HepG2 (cell line): Measurements from ENCODE around the gene KDM2B. TPM values are rescaled to one million over a fixed set of nuclear protein-coding genes. Genes with fewer than 3 reads are reported as not detected.

Experiments used
- ATAC-seq: fragments of 200-7000 bp; cut with Tn5 transposase; 3 replicates; pipeline ENCODE4 v1.9.1; 2020; ENCODE audit warnings: mild to moderate bottlenecking, moderate library complexity
- BruUV-seq: library from RNA; stranded (reverse); fragments of 400-500 nt; replicated peaks from 2 replicates; lab custom pipeline; 2021; lab: Mats Ljungman, UMichigan
- CTCF ChIA-PET: fragments of 300-600 bp; formaldehyde crosslinking; extraction: SDS; loops from one replicate; lab custom pipeline; 2021; ENCODE audit warnings: low total read pairs, inconsistent platforms, low intra/inter-chr PET ratio; lab: Yijun Ruan, JAX
- POLR2A ChIA-PET: fragments of 350-600 bp; sonication (Branson Sonifier 250); formaldehyde crosslinking; loops from one replicate; lab custom pipeline; 2020; ENCODE audit warnings: antibody characterized with exemption, inconsistent platforms; lab: Yijun Ruan, JAX
- DNase-seq: peaks from one replicate; pipeline ENCODE4 v3.0.0-alpha.2; 2015; ENCODE audit warnings: low spot score
- FAIRE-seq: peaks from 3 replicates; lab custom pipeline; 2011; peaks lifted over from hg19 to GRCh38; lab: Jason Lieb, UNC
- H2AFZ ChIP-seq: one replicate; pipeline ENCODE4 v1.6.1; 2011; ENCODE audit warnings: low read length, inconsistent platforms
- H3K27ac ChIP-seq: fragments of 300-600 bp; 3 replicates; pipeline ENCODE4 v1.8.0; 2011; ENCODE audit warnings: mixed run types, mild to moderate bottlenecking, mixed read lengths, low read length, inconsistent platforms; ENCODE audit not compliant: insufficient read depth; ENCODE audit errors: extremely low read length
- H3K27me3 ChIP-seq, 2 experiments: fragments of 200-600 bp in 1 of 2; 2 replicates in 1 of 2; 3 replicates in 1 of 2; pipeline versions ENCODE4 v1.6.0 to v1.8.0; 2011; ENCODE audit warnings: low read length in 2 of 2, mild to moderate bottlenecking in 2 of 2, moderate library complexity in 2 of 2, inconsistent platforms in 1 of 2; ENCODE audit not compliant: insufficient read depth in 2 of 2, control insufficient read depth in 1 of 2
- H3K36me3 ChIP-seq, 2 experiments: fragments of 200-600 bp in 1 of 2; replicated peaks in 1 of 2; 2 replicates in 1 of 2; 3 replicates in 1 of 2; pipeline versions ENCODE4 v1.5.1 to v1.8.0; 2011; ENCODE audit warnings: low read length in 2 of 2, inconsistent platforms in 1 of 2; ENCODE audit not compliant: insufficient read depth in 2 of 2, control insufficient read depth in 1 of 2
- H3K4me1 ChIP-seq: 2 replicates; pipeline ENCODE4 v1.5.1; 2012; ENCODE audit warnings: low read length, inconsistent platforms; ENCODE audit not compliant: insufficient read depth
- H3K4me2 ChIP-seq: 2 replicates; pipeline ENCODE4 v1.6.0; 2011; ENCODE audit warnings: low read depth, low read length, inconsistent platforms
- H3K4me3 ChIP-seq, 3 experiments: fragments of 200-600 bp in 1 of 3; sonication (generic), shearing (Covaris generic) in 1 of 3; replicated peaks in 1 of 3; 2 replicates each; pipeline ENCODE4 v1.5.1; 2011 to 2016; ENCODE audit warnings: low read length in 3 of 3, inconsistent platforms in 2 of 3, low read depth in 2 of 3, mild to moderate bottlenecking in 2 of 3, control low read depth in 1 of 3, mixed read lengths in 1 of 3; ENCODE audit not compliant: insufficient read depth in 1 of 3
- H3K79me2 ChIP-seq: one replicate; pipeline ENCODE4 v1.6.1; 2011; ENCODE audit warnings: low read length, inconsistent platforms; ENCODE audit not compliant: insufficient read depth
- H3K9ac ChIP-seq: 2 replicates; pipeline ENCODE4 v1.6.0; 2011; ENCODE audit warnings: mild to moderate bottlenecking, low read depth, low read length, inconsistent platforms; ENCODE audit not compliant: insufficient read depth
- H3K9me3 ChIP-seq: 2 replicates; pipeline ENCODE4 v1.5.1; 2012; ENCODE audit warnings: mild to moderate bottlenecking, low read length
- H4K20me1 ChIP-seq: 2 replicates; pipeline ENCODE4 v1.6.0; 2011; ENCODE audit warnings: inconsistent platforms, mild to moderate bottlenecking, low read length, moderate library complexity; ENCODE audit not compliant: insufficient read depth
- JDP2 ChIP-seq: sonication (generic); formaldehyde crosslinking; IDR thresholded peaks from 2 replicates; pipeline ENCODE4 v1.8.1; 2022; ENCODE audit warnings: missing genetic modification reagents, borderline replicate concordance
- USF2 ChIP-seq, 2 experiments: sonication (generic) in 1 of 2; formaldehyde crosslinking in 1 of 2; IDR thresholded peaks; 2 replicates each; pipeline versions ENCODE4 v1.5.1 to v1.6.1; 2011 to 2020; ENCODE audit warnings: borderline replicate concordance in 1 of 2, low read depth in 1 of 2, low read length in 1 of 2, mild to moderate bottlenecking in 1 of 2, missing genetic modification reagents in 1 of 2, moderate library complexity in 1 of 2
- ZFP41 ChIP-seq: sonication (generic); formaldehyde crosslinking; IDR thresholded peaks from 2 replicates; pipeline ENCODE4 v1.4.0; 2020; ENCODE audit warnings: mild to moderate bottlenecking, missing genetic modification reagents, borderline replicate concordance
- ZNF263 ChIP-seq: sonication (generic); formaldehyde crosslinking; IDR thresholded peaks from 2 replicates; pipeline ENCODE4 v1.4.0; 2020; ENCODE audit warnings: missing genetic modification reagents
- ZNF280D ChIP-seq: sonication (generic); formaldehyde crosslinking; IDR thresholded peaks from 2 replicates; pipeline ENCODE4 v1.5.1; 2020; ENCODE audit warnings: mild to moderate bottlenecking, missing genetic modification reagents
- ZNF362 ChIP-seq: sonication (generic); formaldehyde crosslinking; IDR thresholded peaks from 2 replicates; pipeline ENCODE4 v1.4.0; 2020; ENCODE audit warnings: missing genetic modification reagents, mild to moderate bottlenecking, borderline replicate concordance
- WGBS: methylation state at CpG from one replicate; pipeline ENCODE4 v1.1.6; 2017; ENCODE audit warnings: low lambda C conversion rate; 5-methylcytosine and 5-hydroxymethylcytosine counted together
- in situ Hi-C: cut with HindIII; loops from 2 replicates; pipeline ENCODE4 v1.10.0; 2017; ENCODE audit warnings: low pct_unique_long_range_greater_than_20kb; ENCODE audit not compliant: extremely low pct_ligation_motif_present
- intact Hi-C: fragments of 100-400 bp; cut with micrococcal nuclease; formaldehyde crosslinking; loops from one replicate; pipeline ENCODE4 v1.10.0; 2022; ENCODE audit not compliant: unreplicated experiment
- polyA plus RNA-seq, 8 experiments: library from polyadenylated mRNA; depleted of rRNA in 3 of 8; stranded (reverse) in 7 of 8; unstranded in 1 of 8; fragments of >200 nt; fragmentation: Illumina TruSeq in 4 of 8; extraction: Trizol in 4 of 8; gene quantifications; 2 replicates each; pipeline versions ENCODE4 v1.2.1 to v1.2.3, GENCODE V29; 2011 to 2016; ENCODE audit warnings: low read depth in 4 of 8, missing spikeins in 1 of 8, mixed read lengths in 1 of 8; ENCODE audit not compliant: insufficient read depth in 1 of 8
- total RNA-seq, 5 experiments: library from RNA; depleted of rRNA; stranded (reverse); fragments of >200 nt; fragmentation: Illumina TruSeq; extraction: Trizol; gene quantifications; 2 replicates each; pipeline ENCODE4 v1.2.3, GENCODE V29; 2016; ENCODE audit warnings: low read depth in 1 of 5

Gene KDM2B
- total and polyA plus RNA-seq, 2 of the 13 experiments (the other 11 are each of a cell fraction or from before 2014, with no cell fraction given): 17.5 to 26.1 TPM

GRCh38 chr12:121581686-121582429 is 1.0 kb upstream of the KDM2B start:
- Histone ChIP-seq H3K9ac (peak overlapping the region; percentile 61), H3K79me2 (peaks cover 1% of the 10 kb centered on the region), H2AFZ (peak overlapping the region; percentile 25), H3K4me3 (peak overlapping the region; percentile 70 to 87 (median 74)), H4K20me1 (no peaks in the 10 kb centered on the region), H3K27me3 (no peaks in the 10 kb centered on the region), H3K36me3 (no peaks in the 10 kb centered on the region), H3K4me1 (peaks cover 40% of the 10 kb centered on the region), H3K27ac (peak overlapping the region; percentile 22), H3K4me2 (peak overlapping the region; percentile 91), H3K9me3 (no peaks in the 10 kb centered on the region)
- 5% methylated on average over 17 of the region's 17 CpGs for WGBS
- in situ Hi-C loops: no loop called here
- intact Hi-C loops: loop anchor here (2.0 kb wide), 1 partner anchor 45 kb away; the partner anchor contains the start of gene ORAI1
- ATAC-seq: peak; percentile 38
- DNase-seq: no peak
- no TSS peak for BruUV-seq
- CTCF ChIA-PET: no interaction called here
- POLR2A ChIA-PET: interaction anchor here (0.8 to 1.6 kb wide), 4 partner anchors 17 to 99 kb away, joined by 3 to 5 read pairs (median 4); partner anchors contain the start of gene ORAI1
- TF ChIP-seq ZNF362 (CRISPR knock-in tag) (peak; percentile 80; the same call in 1 of the 2 replicates), ZNF280D (CRISPR knock-in tag) (0 out of 2 replicates have a peak, but pooled peaks have one; percentile 43), ZFP41 (CRISPR knock-in tag) (no peak), JDP2 (CRISPR knock-in tag) (no peak), ZNF263 (CRISPR knock-in tag) (peak; percentile 64; the same call in 1 of the 2 replicates), USF2 (IDR thresholded peaks at IDR 0.05; ENCODE audit: low read depth, low read length) (no peak), USF2 (CRISPR knock-in tag; IDR thresholded peaks at IDR 0.05; ENCODE audit: borderline replicate concordance) (peak; percentile 46; the same call in 1 of the 2 replicates)
- no peak for FAIRE-seq
